Esophagus squamous epithelium (tissue), 5 donors: ENCODE data around the gene WTAP. TPM values are rescaled to one million over a fixed set of nuclear protein-coding genes. Genes with fewer than 3 reads are reported as not detected.

Source experiments
- DNase-seq: peaks from one replicate; lab custom pipeline; 2025; lab: John Stamatoyannopoulos, UW
- H3K27ac ChIP-seq, 4 donors: fragments of 200-600 bp; sonication (generic); one replicate each; pipeline ENCODE4 v1.5.1; 2016 to 2019; ENCODE audit warnings: mild to moderate bottlenecking in 1 of 4
- H3K27me3 ChIP-seq, 4 donors: fragments of 200-600 bp; sonication (generic); 1 replicate in 3 of 4; 2 replicates in 1 of 4; pipeline versions ENCODE4 v1.5.1 to v1.6.0; 2017 to 2021; ENCODE audit warnings: antibody characterized with exemption in 1 of 4
- H3K36me3 ChIP-seq, 3 donors: fragments of 200-600 bp; sonication (generic); one replicate each; pipeline ENCODE4 v1.5.1; 2016 to 2019
- H3K4me1 ChIP-seq, 3 donors: fragments of 200-600 bp; sonication (generic); one replicate each; pipeline ENCODE4 v1.5.1; 2017 to 2019
- H3K4me3 ChIP-seq, 4 donors: fragments of 200-600 bp; sonication (generic); 1 replicate in 3 of 4; 2 replicates in 1 of 4; pipeline ENCODE4 v1.5.1; 2016 to 2019; ENCODE audit warnings: mild to moderate bottlenecking in 2 of 4, moderate library complexity in 1 of 4
- H3K9me3 ChIP-seq, 3 donors: fragments of 200-600 bp; sonication (generic); one replicate each; pipeline ENCODE4 v1.5.1; 2016 to 2019
- POLR2A ChIP-seq, 4 donors: fragments of 450-650 bp; IDR thresholded peaks; one replicate each; pipeline ENCODE4 v1.6.1; 2017; ENCODE audit warnings: antibody characterized with exemption in 4 of 4, mild to moderate bottlenecking in 4 of 4, moderate library complexity in 3 of 4
- WGBS, 2 donors: methylation state at CpG; one replicate each; pipeline ENCODE4 v1.1.5; 2018; 5-methylcytosine and 5-hydroxymethylcytosine counted together
- intact Hi-C: fragments of 100-400 bp; cut with DNase I; formaldehyde crosslinking; loops from one replicate; pipeline ENCODE4 v1.15.0; 2022
- total RNA-seq, 4 donors: library from RNA; depleted of rRNA; stranded (reverse); fragments of >200 nt; gene quantifications; one replicate each; pipeline ENCODE4 v1.1.0, GENCODE V29; 2016
- TF ChIP-seq, protein P1 (sequence below), 6 experiments: fragments of 450-650 bp in 4 of 6; fragments of 200-600 bp in 2 of 6; sonication (generic) in 2 of 6; IDR thresholded peaks; one replicate each; pipeline ENCODE4 v1.5.1; 2016 to 2019; ENCODE audit warnings: antibody characterized with exemption in 6 of 6, mild to moderate bottlenecking in 4 of 6, moderate library complexity in 4 of 6
- donor health status: DM: yes; HTN: yes; CAD: no.

WTAP gene
- total RNA-seq, 4 donors from 2014 or later: 45.0 to 105 (median 82.6) TPM

GRCh38 chr6:159758031-159759001 is 31.0 kb downstream of the WTAP start:
- H3K27me3 ChIP-seq: no peaks in the 10 kb centered on the region
- 87 to 95% methylated on average over 7 of the region's 7 CpGs for WGBS, 2 donors
- no peak overlapping the region for H3K4me3 ChIP-seq
- H3K27ac ChIP-seq: no peak overlapping the region
- no peak for DNase-seq
- intact Hi-C loops: no loop called here
- TF ChIP-seq, protein P1, sequence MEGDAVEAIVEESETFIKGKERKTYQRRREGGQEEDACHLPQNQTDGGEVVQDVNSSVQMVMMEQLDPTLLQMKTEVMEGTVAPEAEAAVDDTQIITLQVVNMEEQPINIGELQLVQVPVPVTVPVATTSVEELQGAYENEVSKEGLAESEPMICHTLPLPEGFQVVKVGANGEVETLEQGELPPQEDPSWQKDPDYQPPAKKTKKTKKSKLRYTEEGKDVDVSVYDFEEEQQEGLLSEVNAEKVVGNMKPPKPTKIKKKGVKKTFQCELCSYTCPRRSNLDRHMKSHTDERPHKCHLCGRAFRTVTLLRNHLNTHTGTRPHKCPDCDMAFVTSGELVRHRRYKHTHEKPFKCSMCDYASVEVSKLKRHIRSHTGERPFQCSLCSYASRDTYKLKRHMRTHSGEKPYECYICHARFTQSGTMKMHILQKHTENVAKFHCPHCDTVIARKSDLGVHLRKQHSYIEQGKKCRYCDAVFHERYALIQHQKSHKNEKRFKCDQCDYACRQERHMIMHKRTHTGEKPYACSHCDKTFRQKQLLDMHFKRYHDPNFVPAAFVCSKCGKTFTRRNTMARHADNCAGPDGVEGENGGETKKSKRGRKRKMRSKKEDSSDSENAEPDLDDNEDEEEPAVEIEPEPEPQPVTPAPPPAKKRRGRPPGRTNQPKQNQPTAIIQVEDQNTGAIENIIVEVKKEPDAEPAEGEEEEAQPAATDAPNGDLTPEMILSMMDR (IDR thresholded peaks at IDR 0.05): peak in 1 of 6 experiments; percentile 9
- no peak for TF ChIP-seq POLR2A (IDR thresholded peaks at IDR 0.05)
- no peaks in the 10 kb centered on the region for H3K9me3 ChIP-seq
- peaks cover 14 to 29% (median 21%) of the 10 kb centered on the region in 3 donors for H3K4me1 ChIP-seq
- H3K36me3 ChIP-seq: peaks cover 6 to 64% (median 27%) of the 10 kb centered on the region in 3 donors

GRCh38 chr6:159759645-159760044 is 32.3 kb downstream of the WTAP start:
- intact Hi-C loops: loop anchor here (10.0 kb wide), 1 partner anchor 65 kb away; the partner anchor contains the start of gene SOD2
- WGBS, 2 donors: 63 to 92% methylated on average over 2 of the region's 2 CpGs

GRCh38 chr6:159760602-159761057 is 33.3 kb downstream of the WTAP start:
- H3K27me3 ChIP-seq: no peaks in the 10 kb centered on the region
- peak overlapping the region in 3 of 4 donors; percentile 92 to 100 (median 99) for H3K27ac ChIP-seq
- DNase-seq: no peak
- intact Hi-C loops: loop anchor here (10.0 kb wide), 1 partner anchor 66 kb away; the partner anchor contains the start of gene SOD2
- TF ChIP-seq, protein P1 (IDR thresholded peaks at IDR 0.05): no peak
- TF ChIP-seq POLR2A (IDR thresholded peaks at IDR 0.05): no peak
- 44 to 46% methylated on average over 3 of the region's 3 CpGs for WGBS, 2 donors
- H3K36me3 ChIP-seq: peaks cover 8 to 64% (median 21%) of the 10 kb centered on the region in 3 donors
- H3K4me1 ChIP-seq: peaks cover 14 to 37% (median 21%) of the 10 kb centered on the region in 3 donors
- H3K4me3 ChIP-seq: peak overlapping the region in 2 of 4 donors; percentile 87 to 90
- no peaks in the 10 kb centered on the region for H3K9me3 ChIP-seq

More at GRCh38 chr6:159759645-159760044, 32.3 kb downstream of the WTAP start:
- H3K36me3 ChIP-seq: peaks cover 11 to 64% (median 21%) of the 10 kb centered on the region in 3 donors
- peaks cover 14 to 37% (median 21%) of the 10 kb centered on the region in 3 donors for H3K4me1 ChIP-seq
- no peaks in the 10 kb centered on the region for H3K27me3 ChIP-seq
- no peak for TF ChIP-seq POLR2A (IDR thresholded peaks at IDR 0.05)
- TF ChIP-seq, protein P1 (IDR thresholded peaks at IDR 0.05): no peak
- H3K27ac ChIP-seq: peak overlapping the region in 3 of 4 donors; percentile 29 to 100 (median 99)
- H3K9me3 ChIP-seq: no peaks in the 10 kb centered on the region
- no peak overlapping the region for H3K4me3 ChIP-seq
- DNase-seq: no peak

- H3K9me3 ChIP-seq: no peaks in the 10 kb centered on the region
- H3K27ac ChIP-seq: peak overlapping the region; percentile 92 to 100 (median 99)
- H3K4me3 ChIP-seq: peak overlapping the region; percentile 86 to 95 (median 88)
- TF ChIP-seq, protein P1 (IDR thresholded peaks at IDR 0.05): no peak
- no peak for TF ChIP-seq POLR2A (IDR thresholded peaks at IDR 0.05)
- peaks cover 8 to 64% (median 21%) of the 10 kb centered on the region in 3 donors for H3K36me3 ChIP-seq
- intact Hi-C loops: loop anchor here (10.0 kb wide), 1 partner anchor 66 kb away; the partner anchor contains the start of gene SOD2
- H3K4me1 ChIP-seq: peaks cover 14 to 37% (median 21%) of the 10 kb centered on the region in 3 donors
- DNase-seq: no peak
- no peaks in the 10 kb centered on the region for H3K27me3 ChIP-seq
- WGBS, 2 donors: 11 to 13% methylated on average over 6 to 18 of the region's 45 CpGs
Measured at GRCh38 chr6:159761129-159761872, 34.0 kb downstream of the WTAP start.
